GM20000 (cell line): ENCODE measurements around the gene ACSS3.

Experiments used
- DNase-seq: peaks from one replicate; pipeline ENCODE4 v3.0.0; 2012; ENCODE audit warnings: low spot score
- CTCF ChIP-seq: IDR thresholded peaks from 2 replicates; pipeline ENCODE4 v1.5.1; 2012; ENCODE audit warnings: mild to moderate bottlenecking, control low read depth; ENCODE audit errors: extremely low read depth, missing control alignments

ACSS3 gene

GRCh38 chr12:81136519-81136918 is 58.6 kb downstream of the ACSS3 start:
- TF ChIP-seq CTCF, result no peak
- DNase-seq, result no peak

DNA sequence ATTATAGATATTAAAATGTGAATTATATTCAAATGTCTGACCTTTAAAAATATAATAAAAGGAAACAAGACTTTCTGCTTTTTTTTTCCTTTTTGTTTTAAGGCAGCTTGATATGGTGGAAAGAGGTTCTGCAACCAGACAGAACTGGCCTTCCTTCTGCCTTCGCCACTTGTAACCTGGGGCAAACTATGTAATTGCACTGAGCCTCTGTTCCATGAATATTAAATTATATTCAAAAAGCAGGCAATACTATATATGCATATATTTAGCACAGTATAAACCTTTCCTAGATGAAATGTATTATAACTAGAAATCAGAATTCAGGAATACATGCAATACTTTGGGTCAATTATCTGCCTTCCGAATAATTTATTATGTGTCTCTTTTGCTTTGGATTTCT is 59.9 kb downstream of the ACSS3 start:
- TF ChIP-seq CTCF, result no peak

GRCh38 chr12:81141217-81141616 is 63.3 kb downstream of the ACSS3 start:
- TF ChIP-seq CTCF, result no peak

More for the DNA sequence above, 59.9 kb downstream of the ACSS3 start:
- DNase-seq, result no peak

GRCh38 chr12:81143057-81143456 is 65.2 kb downstream of the ACSS3 start:
- DNase-seq, result no peak
- TF ChIP-seq CTCF, result no peak

More at GRCh38 chr12:81141217-81141616, 63.3 kb downstream of the ACSS3 start:
- no peak for DNase-seq

DNA sequence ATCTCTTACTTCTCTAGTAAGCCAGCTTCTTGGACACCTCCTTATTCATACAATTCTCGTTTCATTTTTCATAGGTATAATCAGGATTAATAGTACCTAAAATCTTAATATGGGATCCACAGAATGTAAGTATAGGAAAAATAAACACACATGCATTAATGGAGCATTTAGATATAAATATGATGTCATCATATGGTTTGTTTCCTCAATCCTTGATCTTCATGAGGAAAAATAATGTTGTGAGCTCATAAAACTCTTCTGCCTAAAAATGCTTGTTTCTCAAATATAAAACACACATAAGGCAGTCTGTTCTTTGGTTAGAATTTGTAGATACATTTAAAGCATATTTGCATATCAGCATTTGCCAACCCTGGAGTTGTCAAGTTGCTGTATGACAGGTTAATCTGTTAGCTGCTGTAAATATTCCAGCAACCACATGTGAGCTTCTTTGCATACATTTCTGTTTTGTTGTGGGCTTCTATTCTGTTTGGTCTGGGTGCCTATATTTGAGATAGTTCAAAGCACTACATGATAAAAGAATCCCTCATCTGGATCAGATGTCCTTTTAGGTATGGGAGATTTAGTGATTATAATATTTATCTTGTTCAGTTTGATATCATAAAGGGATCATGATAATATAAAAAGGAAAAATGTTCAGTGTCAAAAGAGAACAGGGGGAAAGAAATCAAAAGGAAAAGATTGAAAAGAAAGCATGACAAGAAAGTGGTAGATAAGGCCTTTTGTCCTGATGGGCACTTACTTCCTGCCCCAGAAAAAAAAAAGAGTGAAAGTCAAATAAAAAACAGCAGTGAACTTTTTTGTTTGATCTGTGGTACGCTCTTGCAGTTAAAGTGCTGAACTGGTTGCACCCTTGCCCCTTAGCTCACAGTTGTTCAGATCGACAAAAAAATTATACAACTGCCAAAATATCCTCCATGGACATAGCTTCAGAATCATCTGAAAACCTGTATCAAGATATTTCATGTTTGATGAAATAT is 68.6 kb downstream of the ACSS3 start:
- no peak for TF ChIP-seq CTCF
- no peak for DNase-seq

DNA sequence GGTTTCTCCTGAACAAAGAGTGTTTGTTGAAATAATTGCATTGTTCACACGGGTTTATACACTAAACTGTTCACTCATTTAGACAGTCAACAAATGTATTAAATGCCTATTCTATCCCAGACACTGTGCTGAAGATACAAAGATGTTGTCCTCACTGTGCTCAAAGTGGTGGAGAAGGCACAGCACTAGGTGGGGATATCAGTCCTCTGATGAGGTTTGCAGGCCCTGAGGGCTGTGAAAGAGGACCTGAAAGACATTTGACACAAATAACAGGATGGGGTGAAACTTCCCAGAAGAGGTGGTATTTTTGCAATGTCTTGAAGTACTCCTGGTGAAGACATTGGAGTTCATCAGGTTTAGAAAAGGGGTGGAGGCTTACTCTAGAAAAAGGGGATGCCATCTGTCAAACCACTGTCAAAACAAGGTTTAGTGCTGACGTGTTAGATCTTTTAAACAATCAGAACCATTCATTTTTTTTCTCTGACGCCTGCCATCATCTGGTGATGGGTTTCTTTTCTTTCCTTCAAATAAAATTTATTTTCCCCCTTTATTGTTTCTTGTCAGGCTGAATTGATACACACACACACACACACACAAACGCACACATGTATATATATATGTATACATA is 69.5 kb downstream of the ACSS3 start:
- no peak for TF ChIP-seq CTCF
- no peak for DNase-seq

DNA sequence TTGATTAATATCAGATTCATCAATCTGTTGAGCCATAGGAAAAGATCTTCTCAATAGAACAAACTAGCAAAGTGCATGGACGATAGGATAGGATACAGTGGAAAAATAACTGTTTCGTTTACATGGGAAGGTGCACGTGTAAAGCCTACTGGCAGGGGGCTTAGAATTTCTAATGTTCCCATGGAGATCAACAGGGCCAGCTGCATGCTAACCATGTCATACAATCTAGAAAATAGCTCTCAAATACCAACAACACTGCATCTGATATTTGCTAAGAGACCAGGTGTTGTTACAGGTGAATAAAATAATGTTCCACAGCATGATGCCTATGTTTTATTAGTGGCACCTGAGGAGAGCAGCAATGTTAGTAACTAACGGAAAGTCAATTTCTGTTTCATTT is 72.5 kb downstream of the ACSS3 start:
- DNase-seq, result no peak
- TF ChIP-seq CTCF, result no peak
